H9 (cell line): ENCODE data around the gene TMEM9. TPM values are rescaled to one million over a fixed set of nuclear protein-coding genes. Genes with fewer than 3 reads are reported as not detected.

Source experiments
- DNase-seq: peaks from one replicate; pipeline ENCODE4 v3.0.0-alpha.2; 2017
- H2AFZ ChIP-seq: one replicate; pipeline ENCODE4 v1.6.1; 2013; ENCODE audit warnings: mild to moderate bottlenecking, low read length, control low read depth, moderate library complexity
- H2AK5ac ChIP-seq: 2 replicates; pipeline ENCODE4 v1.6.1; 2013; ENCODE audit warnings: low read length, control low read depth, mixed read lengths; ENCODE audit not compliant: insufficient read length
- H2BK120ac ChIP-seq: one replicate; pipeline ENCODE4 v1.6.1; 2013; ENCODE audit warnings: low read depth, mild to moderate bottlenecking, low read length, control low read depth, inconsistent platforms; ENCODE audit not compliant: poor library complexity, severe bottlenecking
- H2BK12ac ChIP-seq: 2 replicates; pipeline ENCODE4 v1.6.1; 2013; ENCODE audit warnings: low read length, control low read depth, mixed read lengths, low read depth; ENCODE audit not compliant: insufficient read length
- H2BK15ac ChIP-seq: 2 replicates; pipeline ENCODE4 v1.6.1; 2013; ENCODE audit warnings: low read depth, low read length, control low read depth
- H2BK20ac ChIP-seq: one replicate; pipeline ENCODE4 v1.6.1; 2013; ENCODE audit warnings: low read depth, mild to moderate bottlenecking, low read length, control low read depth, inconsistent platforms; ENCODE audit not compliant: poor library complexity, severe bottlenecking
- H2BK5ac ChIP-seq: 2 replicates; pipeline ENCODE4 v1.6.1; 2013; ENCODE audit warnings: low read length, control low read depth, mixed read lengths; ENCODE audit not compliant: insufficient read length
- H3K14ac ChIP-seq: 2 replicates; pipeline ENCODE4 v1.6.1; 2013; ENCODE audit warnings: low read length, control low read depth; ENCODE audit not compliant: insufficient read depth
- H3K18ac ChIP-seq: 2 replicates; pipeline ENCODE4 v1.6.1; 2013; ENCODE audit warnings: low read depth, mild to moderate bottlenecking, mixed read lengths, low read length, control low read depth; ENCODE audit not compliant: insufficient read length
- H3K23ac ChIP-seq: 2 replicates; pipeline ENCODE4 v1.6.1; 2013; ENCODE audit warnings: low read length, control low read depth, mixed read lengths, low read depth; ENCODE audit not compliant: insufficient read length
- H3K23me2 ChIP-seq: 2 replicates; pipeline ENCODE4 v1.6.1; 2013; ENCODE audit warnings: low read depth, mild to moderate bottlenecking, mixed read lengths, low read length, control low read depth; ENCODE audit not compliant: insufficient read length, poor library complexity, severe bottlenecking
- H3K27ac ChIP-seq: 2 replicates; pipeline ENCODE4 v1.5.1; 2013; ENCODE audit warnings: low read length, control low read depth, mixed read lengths, low read depth; ENCODE audit not compliant: insufficient read length
- H3K27me3 ChIP-seq: 2 replicates; pipeline ENCODE4 v1.6.1; 2013; ENCODE audit warnings: low read length, control low read depth, inconsistent platforms; ENCODE audit not compliant: insufficient read depth
- H3K4ac ChIP-seq: 2 replicates; pipeline ENCODE4 v1.6.1; 2013; ENCODE audit warnings: low read depth, mild to moderate bottlenecking, control low read depth, inconsistent platforms, low read length, moderate library complexity
- H3K4me1 ChIP-seq: 2 replicates; pipeline ENCODE4 v1.6.1; 2013; ENCODE audit warnings: low read length, control low read depth, inconsistent platforms; ENCODE audit not compliant: insufficient read depth
- H3K4me2 ChIP-seq: 2 replicates; pipeline ENCODE4 v1.6.1; 2013; ENCODE audit warnings: low read length, control low read depth, mixed read lengths; ENCODE audit not compliant: insufficient read length, insufficient read depth
- H3K56ac ChIP-seq: 2 replicates; pipeline ENCODE4 v1.6.1; 2013; ENCODE audit warnings: low read depth, mild to moderate bottlenecking, mixed read lengths, low read length, control low read depth; ENCODE audit not compliant: insufficient read length
- H3K79me1 ChIP-seq: 2 replicates; pipeline ENCODE4 v1.6.1; 2013; ENCODE audit warnings: low read depth, mild to moderate bottlenecking, moderate library complexity, low read length, control low read depth, inconsistent platforms; ENCODE audit not compliant: insufficient read depth, poor library complexity, severe bottlenecking
- H3K79me2 ChIP-seq: 2 replicates; pipeline ENCODE4 v1.6.1; 2013; ENCODE audit warnings: low read length, control low read depth, inconsistent platforms; ENCODE audit not compliant: insufficient read depth
- H3K9ac ChIP-seq: 2 replicates; pipeline ENCODE4 v1.6.1; 2013; ENCODE audit warnings: low read length, control low read depth, mixed read lengths; ENCODE audit not compliant: insufficient read length; ENCODE audit errors: extremely low read depth
- H3K9me3 ChIP-seq: one replicate; pipeline ENCODE4 v1.6.1; 2013; ENCODE audit warnings: low read depth, low read length, inconsistent platforms; ENCODE audit not compliant: control insufficient read depth
- H3T11ph ChIP-seq: one replicate; pipeline ENCODE4 v1.6.1; 2013; ENCODE audit warnings: mild to moderate bottlenecking, low read length, control low read depth, inconsistent platforms
- H4K20me1 ChIP-seq: one replicate; pipeline ENCODE4 v1.6.1; 2013; ENCODE audit not compliant: control insufficient read depth, insufficient read length, insufficient read depth
- H4K5ac ChIP-seq: 2 replicates; pipeline ENCODE4 v1.6.1; 2013; ENCODE audit warnings: low read depth, mild to moderate bottlenecking, mixed read lengths, low read length, control low read depth; ENCODE audit not compliant: insufficient read length
- H4K8ac ChIP-seq: replicated peaks from 2 replicates; pipeline ENCODE4 v1.6.1; 2013; ENCODE audit warnings: low read length, control low read depth, mixed read lengths, low read depth; ENCODE audit not compliant: insufficient read length
- H4K91ac ChIP-seq: 2 replicates; pipeline ENCODE4 v1.6.1; 2013; ENCODE audit warnings: low read depth, mild to moderate bottlenecking, moderate library complexity, mixed read lengths, low read length, control low read depth; ENCODE audit not compliant: insufficient read length
- H3K27ac Mint-ChIP-seq, 3 experiments: 2 replicates in 2 of 3; 3 replicates in 1 of 3; pipeline ENCODE4 v1.8.0; 2020 to 2021; ENCODE audit warnings: mixed read lengths in 3 of 3, mild to moderate bottlenecking in 1 of 3, moderate library complexity in 1 of 3
- H3K27me3 Mint-ChIP-seq: 2 replicates; pipeline ENCODE4 v1.8.0; 2021; ENCODE audit warnings: low read depth, mild to moderate bottlenecking, moderate library complexity, mixed read lengths
- H3K36me3 Mint-ChIP-seq, 3 experiments: 2 replicates in 2 of 3; 3 replicates in 1 of 3; pipeline ENCODE4 v1.8.0; 2020 to 2021; ENCODE audit warnings: low read depth in 3 of 3, mixed read lengths in 3 of 3; ENCODE audit not compliant: insufficient read depth in 1 of 3
- H3K4me1 Mint-ChIP-seq, 2 experiments: 2 replicates each; pipeline ENCODE4 v1.8.0; 2020; ENCODE audit warnings: mixed read lengths in 2 of 2
- H3K4me3 Mint-ChIP-seq, 2 experiments: 2 replicates in 1 of 2; 3 replicates in 1 of 2; pipeline ENCODE4 v1.8.0; 2020 to 2021; ENCODE audit warnings: mild to moderate bottlenecking in 2 of 2, mixed read lengths in 2 of 2, moderate library complexity in 1 of 2
- H3K9me3 Mint-ChIP-seq, 2 experiments: 2 replicates in 1 of 2; 3 replicates in 1 of 2; pipeline ENCODE4 v1.8.0; 2020; ENCODE audit warnings: mild to moderate bottlenecking in 2 of 2, mixed read lengths in 2 of 2, moderate library complexity in 1 of 2
- WGBS: extraction: QIAGEN DNeasy Blood & Tissue Kit; methylation state at CpG from one replicate; pipeline ENCODE4 v1.1.7; 2013; ENCODE audit warnings: missing lambda C conversion rate, low lambda C conversion rate, mixed read lengths; ENCODE audit not compliant: insufficient read length; ENCODE audit errors: extremely low coverage; 5-methylcytosine and 5-hydroxymethylcytosine counted together
- total RNA-seq: library from RNA; stranded (reverse); gene quantifications from 2 replicates; pipeline ENCODE4 v1.2.1, GENCODE V29; 2021
- TF ChIP-seq, protein P1 (sequence below): fragments of 200-600 bp; sonication (generic); conservative IDR thresholded peaks from 3 replicates; pipeline ENCODE4 v1.8.0; 2021; ENCODE audit warnings: antibody characterized with exemption, mild to moderate bottlenecking

The TMEM9 gene
- total RNA-seq, 1 experiment from 2014 or later: 93.4 TPM

DNA sequence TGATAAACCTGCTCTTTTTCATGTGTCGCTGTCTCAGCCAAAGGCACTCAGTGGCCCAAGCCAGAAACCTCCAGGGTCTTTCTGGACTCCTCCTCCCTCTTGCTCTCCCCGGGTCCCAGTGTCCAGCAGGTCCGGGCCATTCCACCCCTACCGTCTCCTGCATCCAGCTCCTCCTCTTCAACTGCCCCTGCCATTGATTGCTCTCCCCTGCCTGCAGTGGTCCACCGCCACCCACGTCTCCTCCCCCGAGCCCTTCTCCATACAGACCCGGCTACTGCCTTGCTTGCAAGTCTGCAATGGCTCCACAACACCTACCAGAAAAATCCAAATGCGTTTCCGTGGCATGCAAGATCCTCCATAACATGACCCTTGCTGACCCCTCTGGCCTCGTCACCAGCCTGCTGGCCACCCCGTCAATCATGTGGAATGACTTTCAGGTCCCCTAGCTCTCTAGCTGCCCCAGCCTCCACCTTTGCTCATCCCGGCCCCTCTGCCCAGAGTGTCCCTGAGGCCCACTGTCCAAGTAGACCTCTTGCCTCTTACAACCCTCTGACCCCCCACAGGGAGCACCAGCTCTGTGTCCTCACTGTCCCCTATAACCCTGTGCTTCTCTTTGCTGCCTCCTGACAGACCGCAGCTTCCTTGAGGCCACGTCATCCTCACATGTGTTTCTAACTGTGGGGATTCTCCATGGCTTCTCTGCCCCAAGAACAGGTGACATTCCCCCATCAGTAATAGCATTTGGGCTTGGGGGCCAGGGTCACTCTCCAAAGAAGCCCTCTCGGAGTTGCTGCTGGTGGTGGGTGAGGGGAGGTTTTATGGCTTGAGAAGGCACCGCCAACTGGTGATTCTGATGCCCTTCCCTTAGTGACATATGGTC is 57.1 kb downstream of the TMEM9 start:
- Mint-ChIP-seq H3K27me3 (peaks cover 1% of the 10 kb centered on the region), H3K4me3 (no peak overlapping the region), H3K27ac (no peak overlapping the region), H3K4me1 (peaks cover 7 to 13% of the 10 kb centered on the region in 2 experiments; a peak in 3 of 4 replicates), H3K9me3 (no peaks in the 10 kb centered on the region), H3K36me3 (no peaks in the 10 kb centered on the region)
- Histone ChIP-seq H4K8ac (no peak overlapping the region), H3K79me1 (no peaks in the 10 kb centered on the region), H3K23me2 (no peaks in the 10 kb centered on the region), H3K27ac (no peak overlapping the region), H2BK12ac (no peak overlapping the region), H4K91ac (no peak overlapping the region), H3K18ac (no peak overlapping the region), H3K9me3 (no peaks in the 10 kb centered on the region), H2BK5ac (no peak overlapping the region), H2BK20ac (no peak overlapping the region), H3K27me3 (no peaks in the 10 kb centered on the region; the same call in 1 of the 2 replicates), H3K4me1 (no peaks in the 10 kb centered on the region), H3K56ac (no peak overlapping the region), H2AFZ (no peak overlapping the region), H2BK15ac (no peak overlapping the region), H4K20me1 (no peaks in the 10 kb centered on the region), H3K4me2 (no peak overlapping the region), H3K4ac (no peak overlapping the region), H3K23ac (no peak overlapping the region), H3T11ph (no peak overlapping the region), H3K79me2 (no peaks in the 10 kb centered on the region), H3K9ac (no peak overlapping the region), H4K5ac (no peak overlapping the region), H2AK5ac (no peak overlapping the region), H3K14ac (no peak overlapping the region; the same call in 1 of the 2 replicates), H2BK120ac (no peak overlapping the region)
- WGBS: no CpG with 5 or more reads among the region's 17 CpGs
- DNase-seq: no peak
- TF ChIP-seq, protein P1, sequence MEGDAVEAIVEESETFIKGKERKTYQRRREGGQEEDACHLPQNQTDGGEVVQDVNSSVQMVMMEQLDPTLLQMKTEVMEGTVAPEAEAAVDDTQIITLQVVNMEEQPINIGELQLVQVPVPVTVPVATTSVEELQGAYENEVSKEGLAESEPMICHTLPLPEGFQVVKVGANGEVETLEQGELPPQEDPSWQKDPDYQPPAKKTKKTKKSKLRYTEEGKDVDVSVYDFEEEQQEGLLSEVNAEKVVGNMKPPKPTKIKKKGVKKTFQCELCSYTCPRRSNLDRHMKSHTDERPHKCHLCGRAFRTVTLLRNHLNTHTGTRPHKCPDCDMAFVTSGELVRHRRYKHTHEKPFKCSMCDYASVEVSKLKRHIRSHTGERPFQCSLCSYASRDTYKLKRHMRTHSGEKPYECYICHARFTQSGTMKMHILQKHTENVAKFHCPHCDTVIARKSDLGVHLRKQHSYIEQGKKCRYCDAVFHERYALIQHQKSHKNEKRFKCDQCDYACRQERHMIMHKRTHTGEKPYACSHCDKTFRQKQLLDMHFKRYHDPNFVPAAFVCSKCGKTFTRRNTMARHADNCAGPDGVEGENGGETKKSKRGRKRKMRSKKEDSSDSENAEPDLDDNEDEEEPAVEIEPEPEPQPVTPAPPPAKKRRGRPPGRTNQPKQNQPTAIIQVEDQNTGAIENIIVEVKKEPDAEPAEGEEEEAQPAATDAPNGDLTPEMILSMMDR: no peak
